GM23338 (cell line): Measurements from ENCODE around the gene COMMD2. TPM values are rescaled to one million over a fixed set of nuclear protein-coding genes. Genes with fewer than 3 reads are reported as not detected.

Experiments used
- ATAC-seq: fragments of 200-7000 bp; cut with Tn5 transposase; 3 replicates; pipeline ENCODE4 v1.9.1; 2020
- DNase-seq: peaks from one replicate; pipeline ENCODE4 v3.0.0-alpha.2; 2015; ENCODE audit warnings: low spot score
- H2AFZ ChIP-seq: fragments of 200-600 bp; sonication (generic); 2 replicates; pipeline ENCODE4 v1.8.0; 2016; ENCODE audit warnings: antibody characterized with exemption, mild to moderate bottlenecking, moderate library complexity
- H3F3A ChIP-seq: fragments of 200-600 bp; sonication (generic); replicated peaks from 2 replicates; pipeline ENCODE4 v1.8.0; 2017; ENCODE audit warnings: antibody characterized with exemption, mixed run types, low read depth
- H3K27ac ChIP-seq: fragments of 200-600 bp; sonication (generic); 2 replicates; pipeline ENCODE4 v1.6.1; 2016; ENCODE audit warnings: low read depth
- H3K27me3 ChIP-seq: fragments of 200-600 bp; sonication (generic); 2 replicates; pipeline ENCODE4 v1.8.0; 2016; ENCODE audit warnings: mild to moderate bottlenecking, mixed run types, moderate library complexity; ENCODE audit not compliant: insufficient read depth
- H3K36me3 ChIP-seq: fragments of 200-600 bp; sonication (generic); 2 replicates; pipeline ENCODE4 v1.8.0; 2016; ENCODE audit warnings: mild to moderate bottlenecking; ENCODE audit not compliant: insufficient read depth
- H3K4me1 ChIP-seq: fragments of 200-600 bp; sonication (generic); 2 replicates; pipeline ENCODE4 v1.8.0; 2016; ENCODE audit warnings: mild to moderate bottlenecking, moderate library complexity; ENCODE audit not compliant: insufficient read depth
- H3K4me2 ChIP-seq: fragments of 200-600 bp; sonication (generic); 2 replicates; pipeline ENCODE4 v1.7.1; 2017; ENCODE audit warnings: mixed run types
- H3K4me3 ChIP-seq: fragments of 200-600 bp; sonication (generic); 2 replicates; pipeline ENCODE4 v1.6.1; 2016; ENCODE audit warnings: mixed run types
- H3K79me2 ChIP-seq: fragments of 200-600 bp; sonication (generic); replicated peaks from 2 replicates; pipeline ENCODE4 v1.8.0; 2017; ENCODE audit warnings: mild to moderate bottlenecking; ENCODE audit not compliant: insufficient read depth
- H3K9me2 ChIP-seq: fragments of 200-600 bp; sonication (generic); 2 replicates; pipeline ENCODE4 v1.8.0; 2017; ENCODE audit not compliant: insufficient read depth
- H4K20me1 ChIP-seq: fragments of 200-600 bp; sonication (generic); replicated peaks from 2 replicates; pipeline ENCODE4 v1.8.0; 2017; ENCODE audit warnings: mild to moderate bottlenecking; ENCODE audit not compliant: insufficient read depth
- H3K27ac Mint-ChIP-seq: 2 replicates; pipeline ENCODE4 v1.8.0; 2020; ENCODE audit warnings: inconsistent platforms, mild to moderate bottlenecking, moderate library complexity, mixed read lengths
- H3K27me3 Mint-ChIP-seq: 3 replicates; pipeline ENCODE4 v1.8.0; 2022; ENCODE audit warnings: low read depth, mild to moderate bottlenecking, moderate library complexity, mixed read lengths, inconsistent platforms; ENCODE audit not compliant: insufficient read depth, poor library complexity
- H3K36me3 Mint-ChIP-seq: 3 replicates; pipeline ENCODE4 v1.8.0; 2021; ENCODE audit warnings: low read depth, mild to moderate bottlenecking, inconsistent platforms, moderate library complexity, mixed read lengths
- H3K4me1 Mint-ChIP-seq: 3 replicates; pipeline ENCODE4 v1.8.0; 2020; ENCODE audit warnings: mild to moderate bottlenecking, inconsistent platforms, mixed read lengths
- H3K4me3 Mint-ChIP-seq: 3 replicates; pipeline ENCODE4 v1.8.0; 2021; ENCODE audit warnings: moderate library complexity, mild to moderate bottlenecking, inconsistent platforms, mixed read lengths
- H3K9me3 Mint-ChIP-seq: 3 replicates; pipeline ENCODE4 v1.8.0; 2020; ENCODE audit warnings: moderate library complexity, mild to moderate bottlenecking, inconsistent platforms, mixed read lengths
- CREB1 ChIP-seq: fragments of 250-450 bp; sonication (Bioruptor Pico); IDR thresholded peaks from 2 replicates; pipeline ENCODE4 v1.5.0; 2020; ENCODE audit warnings: low read depth, mild to moderate bottlenecking, moderate library complexity
- CTCF ChIP-seq, 2 experiments: fragments of 200-600 bp in 1 of 2; sonication (generic) in 1 of 2; conservative IDR thresholded peaks; 2 replicates each; pipeline versions ENCODE4 v1.5.1 to v1.6.1; 2016 to 2017; ENCODE audit warnings: antibody characterized with exemption in 2 of 2, low read depth in 2 of 2, mild to moderate bottlenecking in 2 of 2, moderate library complexity in 1 of 2
- EZH2phosphoT487 ChIP-seq: fragments of 200-600 bp; sonication (generic); IDR thresholded peaks from one replicate; pipeline ENCODE4 v1.8.1; 2018; ENCODE audit warnings: antibody characterized with exemption; ENCODE audit not compliant: unreplicated experiment
- JUNB ChIP-seq: IDR thresholded peaks from one replicate; pipeline ENCODE4 v1.6.1; 2016; ENCODE audit warnings: antibody characterized with exemption; ENCODE audit not compliant: unreplicated experiment
- NANOG ChIP-seq: IDR thresholded peaks from 2 replicates; pipeline ENCODE4 v1.6.1; 2016; ENCODE audit warnings: antibody characterized with exemption, borderline replicate concordance
- POLR2AphosphoS5 ChIP-seq: IDR thresholded peaks from 2 replicates; pipeline ENCODE4 v1.6.1; 2016; ENCODE audit warnings: antibody characterized with exemption, low read depth
- ZNF114 ChIP-seq: fragments of 250-450 bp; sonication (Bioruptor Pico); IDR thresholded peaks from 2 replicates; pipeline ENCODE4 v1.5.0; 2020; ENCODE audit warnings: mild to moderate bottlenecking, moderate library complexity
- ZNF331 ChIP-seq: fragments of 250-450 bp; sonication (Bioruptor Pico); IDR thresholded peaks from 2 replicates; pipeline ENCODE4 v1.5.0; 2020; ENCODE audit warnings: low read depth, mild to moderate bottlenecking, moderate library complexity
- ZNF462 ChIP-seq: fragments of 250-450 bp; sonication (Bioruptor Pico); IDR thresholded peaks from 2 replicates; pipeline ENCODE4 v1.5.0; 2020; ENCODE audit warnings: mild to moderate bottlenecking, moderate library complexity
- polyA plus RNA-seq: library from polyadenylated mRNA; unstranded; fragments of >200 nt; fragmentation: Nextera tagmentation; extraction: Ambion mirVana; gene quantifications from 2 replicates; pipeline ENCODE4 v1.2.1, GENCODE V29; 2016
- total RNA-seq: library from RNA; depleted of rRNA; stranded (reverse); fragments of >200 nt; shearing (Covaris generic); gene quantifications from 2 replicates; pipeline ENCODE4 v1.2.3, GENCODE V29; 2014
- TF ChIP-seq, protein P1 (sequence below): IDR thresholded peaks from 2 replicates; pipeline ENCODE4 v1.6.1; 2016; ENCODE audit warnings: antibody characterized with exemption

Gene COMMD2
- total and polyA plus RNA-seq, 2 experiments from 2014 or later: 55.5 to 61.1 TPM

- Mint-ChIP-seq H3K4me3 (no peak overlapping the region), H3K27me3 (no peaks in the 10 kb centered on the region), H3K27ac (no peak overlapping the region), H3K4me1 (no peaks in the 10 kb centered on the region), H3K9me3 (peaks cover 32% of the 10 kb centered on the region), H3K36me3 (peaks cover 19% of the 10 kb centered on the region; the same call in 2 of the 3 replicates)
- no peaks in the 10 kb centered on the region for H4K20me1 ChIP-seq
- H3K27ac ChIP-seq: no peak overlapping the region
- H2AFZ ChIP-seq: no peak overlapping the region; the same call in 1 of the 2 replicates
- peaks cover 4% of the 10 kb centered on the region for H3K36me3 ChIP-seq
- H3F3A ChIP-seq: no peaks in the 10 kb centered on the region
- no peaks in the 10 kb centered on the region for H3K79me2 ChIP-seq
- no peaks in the 10 kb centered on the region for H3K9me2 ChIP-seq
- H3K4me3 ChIP-seq: no peak overlapping the region
- H3K4me1 ChIP-seq: no peaks in the 10 kb centered on the region
- H3K4me2 ChIP-seq: no peak overlapping the region
- no peaks in the 10 kb centered on the region for H3K27me3 ChIP-seq
- TF ChIP-seq NANOG (no peak), CTCF (conservative IDR thresholded peaks at IDR 0.05; ENCODE audit: low read depth in 2 of 2) (no peak), CREB1 (CRISPR knock-in tag) (no peak), JUNB (no peak), ZNF331 (CRISPR knock-in tag) (no peak), POLR2AphosphoS5 (no peak), EZH2phosphoT487 (no peak), ZNF114 (CRISPR knock-in tag) (no peak)
- TF ChIP-seq, protein P1, sequence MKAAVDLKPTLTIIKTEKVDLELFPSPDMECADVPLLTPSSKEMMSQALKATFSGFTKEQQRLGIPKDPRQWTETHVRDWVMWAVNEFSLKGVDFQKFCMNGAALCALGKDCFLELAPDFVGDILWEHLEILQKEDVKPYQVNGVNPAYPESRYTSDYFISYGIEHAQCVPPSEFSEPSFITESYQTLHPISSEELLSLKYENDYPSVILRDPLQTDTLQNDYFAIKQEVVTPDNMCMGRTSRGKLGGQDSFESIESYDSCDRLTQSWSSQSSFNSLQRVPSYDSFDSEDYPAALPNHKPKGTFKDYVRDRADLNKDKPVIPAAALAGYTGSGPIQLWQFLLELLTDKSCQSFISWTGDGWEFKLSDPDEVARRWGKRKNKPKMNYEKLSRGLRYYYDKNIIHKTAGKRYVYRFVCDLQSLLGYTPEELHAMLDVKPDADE: no peak
- DNase-seq (no peak), ATAC-seq (no peak)
Measured at GRCh38 chr3:149723781-149724180, 28.5 kb downstream of the COMMD2 start.

- Histone ChIP-seq H3F3A (no peaks in the 10 kb centered on the region), H3K36me3 (peaks cover 4% of the 10 kb centered on the region), H3K4me1 (no peaks in the 10 kb centered on the region), H3K4me3 (no peak overlapping the region), H3K27me3 (no peaks in the 10 kb centered on the region), H2AFZ (no peak overlapping the region), H3K4me2 (no peak overlapping the region), H3K9me2 (no peaks in the 10 kb centered on the region), H3K79me2 (no peaks in the 10 kb centered on the region), H3K27ac (no peak overlapping the region), H4K20me1 (no peaks in the 10 kb centered on the region)
- Mint-ChIP-seq H3K27me3 (no peaks in the 10 kb centered on the region), H3K36me3 (peaks cover 19% of the 10 kb centered on the region; the same call in 2 of the 3 replicates), H3K9me3 (peaks cover 32% of the 10 kb centered on the region), H3K27ac (no peak overlapping the region), H3K4me1 (peaks cover 4% of the 10 kb centered on the region; the same call in 2 of the 3 replicates), H3K4me3 (no peak overlapping the region)
- TF ChIP-seq ZNF462 (CRISPR knock-in tag) (no peak), POLR2AphosphoS5 (no peak), ZNF114 (CRISPR knock-in tag) (no peak), NANOG (no peak), ZNF331 (CRISPR knock-in tag) (no peak)
- DNase-seq: no peak
- ATAC-seq: no peak
Measured at GRCh38 chr3:149720918-149721317, 31.4 kb downstream of the COMMD2 start.
